ENCODE results near the gene ARMC9.
"Not testable (repeated sequence)": the region's sequence is repeated elsewhere in the genome, so short reads cannot be mapped to it uniquely, and the experiment has no call there.

GRCh38 chr2:231400681-231401080 is 202.2 kb downstream of the ARMC9 start:
- TF ChIP-seq CTCF (IDR thresholded peaks at IDR 0.05): peak in 1 of 7 experiments; percentile 3
- not testable (repeated sequence) for TF ChIP-seq POLR2A, EP300 (IDR thresholded peaks at IDR 0.05)
